H1 (cell line): ENCODE data around the gene ZNF536. TPM values are rescaled to one million over a fixed set of nuclear protein-coding genes. Genes with fewer than 3 reads are reported as not detected.
"Not testable (repeated sequence)": the region's sequence is repeated elsewhere in the genome, so short reads cannot be mapped to it uniquely, and the experiment has no call there.

Source experiments
- CTCF ChIA-PET: fragments of 300-600 bp; sonication (Branson Sonifier 250); formaldehyde crosslinking; loops from one replicate; lab custom pipeline; 2021; ENCODE audit not compliant: partially characterized antibody; lab: Charles Lee
- POLR2A ChIA-PET: fragments of 300-600 bp; sonication (Branson Sonifier 250); formaldehyde crosslinking; loops from one replicate; lab custom pipeline; 2021; ENCODE audit warnings: inconsistent platforms; ENCODE audit not compliant: partially characterized antibody; lab: Charles Lee
- DNase-seq, 2 experiments: peaks; one replicate each; pipeline versions ENCODE4 v3.0.0 to v3.0.0-alpha.2; 2010 to 2022; ENCODE audit warnings: low spot score in 2 of 2, low read depth in 1 of 2, mixed read lengths in 1 of 2
- FAIRE-seq: peaks from 2 replicates; lab custom pipeline; 2011; peaks lifted over from hg19 to GRCh38; lab: Jason Lieb, UNC
- H2AFZ ChIP-seq: 2 replicates; pipeline ENCODE4 v1.8.1; 2012; ENCODE audit warnings: low read length, inconsistent platforms
- H2AK5ac ChIP-seq: 2 replicates; pipeline ENCODE4 v1.6.1; 2013; ENCODE audit warnings: low read depth, low read length
- H2BK120ac ChIP-seq: replicated peaks from 2 replicates; pipeline ENCODE3; 2013; ENCODE audit warnings: low read depth, low read length, inconsistent platforms
- H2BK12ac ChIP-seq: 2 replicates; pipeline ENCODE4 v1.6.1; 2013; ENCODE audit warnings: low read depth, low read length
- H2BK15ac ChIP-seq: 2 replicates; pipeline ENCODE4 v1.6.1; 2013; ENCODE audit warnings: low read length
- H2BK20ac ChIP-seq: 2 replicates; pipeline ENCODE4 v1.6.1; 2013; ENCODE audit warnings: low read length
- H2BK5ac ChIP-seq: 2 replicates; pipeline ENCODE4 v1.6.1; 2013; ENCODE audit warnings: low read depth, low read length
- H3K14ac ChIP-seq: 2 replicates; pipeline ENCODE4 v1.6.1; 2013; ENCODE audit warnings: inconsistent platforms; ENCODE audit not compliant: insufficient read length
- H3K18ac ChIP-seq: 2 replicates; pipeline ENCODE4 v1.6.1; 2013; ENCODE audit warnings: low read length; ENCODE audit errors: extremely low read depth
- H3K23ac ChIP-seq: 2 replicates; pipeline ENCODE4 v1.6.1; 2013; ENCODE audit warnings: inconsistent platforms; ENCODE audit not compliant: insufficient read length
- H3K23me2 ChIP-seq: 2 replicates; pipeline ENCODE4 v1.6.1; 2013; ENCODE audit warnings: low read depth, low read length
- H3K27ac ChIP-seq: 2 replicates; pipeline ENCODE4 v1.6.1; 2011; ENCODE audit warnings: low read depth, low read length, inconsistent platforms
- H3K27me3 ChIP-seq, 4 experiments: replicated peaks in 1 of 4; 1 replicate in 1 of 4; 2 replicates in 3 of 4; pipeline versions ENCODE4 v1.6.1 to v1.8.1; 2011 to 2013; ENCODE audit warnings: low read length in 3 of 4, mild to moderate bottlenecking in 3 of 4, inconsistent platforms in 2 of 4, mixed read lengths in 2 of 4, moderate library complexity in 1 of 4; ENCODE audit not compliant: control insufficient read depth in 3 of 4, insufficient read depth in 3 of 4; ENCODE audit errors: extremely low read depth in 1 of 4
- H3K36me3 ChIP-seq, 4 experiments: 2 replicates each; pipeline versions ENCODE4 v1.6.1 to v1.8.1; 2011 to 2013; ENCODE audit warnings: mild to moderate bottlenecking in 4 of 4, low read length in 3 of 4, moderate library complexity in 2 of 4, control low read depth in 1 of 4, inconsistent platforms in 1 of 4; ENCODE audit not compliant: insufficient read depth in 4 of 4, control insufficient read depth in 2 of 4
- H3K4ac ChIP-seq: replicated peaks from 2 replicates; pipeline ENCODE3; 2013; ENCODE audit warnings: low read length, low read depth, mixed read lengths, inconsistent platforms; ENCODE audit not compliant: insufficient read length
- H3K4me1 ChIP-seq, 4 experiments: replicated peaks in 1 of 4; 1 replicate in 1 of 4; 2 replicates in 3 of 4; pipeline versions ENCODE4 v1.6.1 to v1.8.1; 2011 to 2013; ENCODE audit warnings: low read length in 3 of 4, inconsistent platforms in 2 of 4, mixed read lengths in 1 of 4; ENCODE audit not compliant: insufficient read depth in 4 of 4, control insufficient read depth in 3 of 4
- H3K4me2 ChIP-seq, 2 experiments: 2 replicates each; pipeline versions ENCODE4 v1.6.1 to v1.8.1; 2011 to 2013; ENCODE audit warnings: low read depth in 2 of 2, low read length in 2 of 2, control low read depth in 1 of 2, inconsistent platforms in 1 of 2, mild to moderate bottlenecking in 1 of 2; ENCODE audit not compliant: insufficient read depth in 1 of 2
- H3K4me3 ChIP-seq, 4 experiments: fragments of 200-600, 300-600 bp in 1 of 4; sonication (generic), shearing (Covaris generic), sonication (Bioruptor Twin) in 1 of 4; 2 replicates each; pipeline versions ENCODE4 v1.5.1 to v1.8.1; 2011 to 2016; ENCODE audit warnings: low read length in 4 of 4, low read depth in 3 of 4, control low read depth in 2 of 4, inconsistent platforms in 2 of 4, mild to moderate bottlenecking in 2 of 4, mixed read lengths in 1 of 4, moderate library complexity in 1 of 4; ENCODE audit not compliant: insufficient read depth in 2 of 4; ENCODE audit errors: extremely low read depth in 1 of 4
- H3K56ac ChIP-seq: replicated peaks from 2 replicates; pipeline ENCODE3; 2013; ENCODE audit warnings: low read depth, mild to moderate bottlenecking, mixed read lengths, low read length, inconsistent platforms; ENCODE audit not compliant: insufficient read length
- H3K79me1 ChIP-seq: 2 replicates; pipeline ENCODE4 v1.6.1; 2013; ENCODE audit warnings: low read depth, low read length, control low read depth
- H3K79me2 ChIP-seq, 2 experiments: 2 replicates each; pipeline versions ENCODE4 v1.6.1 to v1.8.1; 2012 to 2013; ENCODE audit warnings: low read length in 2 of 2, mild to moderate bottlenecking in 2 of 2, inconsistent platforms in 1 of 2; ENCODE audit not compliant: insufficient read depth in 2 of 2, control insufficient read depth in 1 of 2
- H3K9ac ChIP-seq, 4 experiments: replicated peaks in 1 of 4; 1 replicate in 1 of 4; 2 replicates in 3 of 4; pipeline versions ENCODE4 v1.6.1 to v1.8.1; 2011 to 2013; ENCODE audit warnings: low read depth in 3 of 4, low read length in 3 of 4, control low read depth in 2 of 4, mild to moderate bottlenecking in 2 of 4, moderate library complexity in 2 of 4, inconsistent platforms in 1 of 4; ENCODE audit errors: extremely low read depth in 1 of 4
- H3K9me3 ChIP-seq, 2 experiments: 2 replicates each; pipeline versions ENCODE4 v1.6.1 to v1.8.1; 2012 to 2013; ENCODE audit warnings: mild to moderate bottlenecking in 2 of 2, moderate library complexity in 2 of 2, control low read depth in 1 of 2, inconsistent platforms in 1 of 2, low read depth in 1 of 2, low read length in 1 of 2, mixed read lengths in 1 of 2; ENCODE audit not compliant: insufficient read depth in 2 of 2
- H4K20me1 ChIP-seq, 2 experiments: replicated peaks in 1 of 2; 2 replicates each; pipeline versions ENCODE3 to v1.8.1; 2011 to 2013; ENCODE audit warnings: inconsistent platforms in 2 of 2, low read length in 2 of 2, mild to moderate bottlenecking in 1 of 2; ENCODE audit not compliant: insufficient read depth in 2 of 2, control insufficient read depth in 1 of 2
- H4K5ac ChIP-seq: 2 replicates; pipeline ENCODE4 v1.6.1; 2013; ENCODE audit warnings: low read length, low read depth, mixed read lengths, inconsistent platforms; ENCODE audit not compliant: insufficient read length
- H4K8ac ChIP-seq: 2 replicates; pipeline ENCODE4 v1.8.0; 2013; ENCODE audit warnings: mild to moderate bottlenecking, moderate library complexity, low read length, inconsistent platforms; ENCODE audit not compliant: insufficient read depth; ENCODE audit errors: extremely low read depth
- H4K91ac ChIP-seq: replicated peaks from 2 replicates; pipeline ENCODE3; 2013; ENCODE audit warnings: low read length, mixed read lengths, inconsistent platforms; ENCODE audit not compliant: insufficient read length
- FOSL1 ChIP-seq: IDR thresholded peaks from 2 replicates; pipeline ENCODE4 v1.6.1; 2011; ENCODE audit warnings: mild to moderate bottlenecking, low read depth, low read length, moderate library complexity; ENCODE audit not compliant: insufficient read depth
- HDAC6 ChIP-seq: IDR thresholded peaks from one replicate; pipeline ENCODE4 v1.7.1; 2012; ENCODE audit warnings: low read depth, mild to moderate bottlenecking, inconsistent platforms, low read length, moderate library complexity
- JUND ChIP-seq: IDR thresholded peaks from 2 replicates; pipeline ENCODE4 v1.6.1; 2011; ENCODE audit warnings: mild to moderate bottlenecking, improper control_type of control experiment, low read length
- RNF2 ChIP-seq: fragments of 200-900, 300-1000 bp; sonication (generic); IDR thresholded peaks from 2 replicates; pipeline ENCODE4 v1.7.1; 2016; ENCODE audit warnings: borderline replicate concordance, low read depth, mild to moderate bottlenecking, antibody characterized with exemption, low read length; ENCODE audit not compliant: poor library complexity, severe bottlenecking; ENCODE audit errors: missing control alignments
- SP1 ChIP-seq: IDR thresholded peaks from 2 replicates; pipeline ENCODE4 v1.6.1; 2011; ENCODE audit warnings: low read depth, low read length
- TBP ChIP-seq: IDR thresholded peaks from 2 replicates; pipeline ENCODE4 v1.6.1; 2011; ENCODE audit warnings: low read depth, low read length, improper control_type of control experiment
- WGBS, 2 experiments: shearing (Covaris generic) in 1 of 2; methylation state at CpG; one replicate each; pipeline versions ENCODE4 v1.1.6 to v1.1.7; 2013 to 2015; ENCODE audit warnings: low lambda C conversion rate in 2 of 2, mixed read lengths in 2 of 2, inconsistent platforms in 1 of 2, low coverage in 1 of 2, missing lambda C conversion rate in 1 of 2; ENCODE audit not compliant: insufficient replicate concordance in 2 of 2, insufficient coverage in 1 of 2, insufficient read length in 1 of 2; ENCODE audit errors: extremely low coverage in 1 of 2, missing lambda C conversion rate in 1 of 2; 5-methylcytosine and 5-hydroxymethylcytosine counted together
- polyA plus RNA-seq, 7 experiments: library from polyadenylated mRNA; depleted of rRNA in 3 of 7; stranded (reverse) in 5 of 7; unstranded in 2 of 7; fragments of >200 nt in 5 of 7; fragments of 200-250 nt in 2 of 7; gene quantifications; 1 replicate in 5 of 7; 2 replicates in 1 of 7; 4 replicates in 1 of 7; pipeline versions ENCODE4 v1.2.1 to v1.2.3, GENCODE V29; 2011 to 2013; ENCODE audit warnings: missing spikeins in 2 of 7, mixed read lengths in 2 of 7
- total RNA-seq: library from RNA; stranded (reverse); fragmentation: NEBNext Ultra II Directional; extraction: Animal tissue kit (Norgen Biotek cat#: 25700); gene quantifications from 2 replicates; pipeline ENCODE4 v1.2.1, GENCODE V29; 2021
- TF ChIP-seq, protein P1 (sequence below): IDR thresholded peaks from 2 replicates; pipeline ENCODE4 v1.6.1; 2011; ENCODE audit warnings: low read length, improper control_type of control experiment

ZNF536 gene
- total and polyA plus RNA-seq, 2 of the 8 experiments (the other 6 are each of a cell fraction or from before 2014, with no cell fraction given): 0.09 to 0.11 TPM

DNA sequence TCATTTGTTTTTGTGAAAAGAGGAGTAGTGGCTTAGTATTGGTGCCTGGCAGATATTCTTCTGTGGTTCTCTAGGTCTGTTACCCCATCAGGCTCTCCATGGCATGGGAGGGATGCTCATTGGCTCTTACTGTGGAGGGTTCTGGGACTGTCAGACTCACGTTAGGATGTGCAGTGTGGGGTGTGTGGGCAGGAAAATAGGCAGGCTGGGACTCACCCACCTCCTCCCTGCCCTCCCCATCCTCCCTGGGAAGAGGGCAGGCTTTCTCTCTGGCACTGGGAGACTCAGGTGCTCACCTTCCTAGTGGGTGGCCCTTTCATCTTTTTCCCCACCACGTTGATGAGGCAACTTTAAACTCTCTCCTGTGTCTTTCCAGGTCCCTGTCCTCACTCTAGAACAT lies 44.2 kb downstream of the ZNF536 start (continued):
- TF ChIP-seq RNF2 (no peak), JUND (no peak), HDAC6 (no peak), SP1 (no peak), FOSL1 (no peak), TBP (no peak)
- TF ChIP-seq, protein P1, sequence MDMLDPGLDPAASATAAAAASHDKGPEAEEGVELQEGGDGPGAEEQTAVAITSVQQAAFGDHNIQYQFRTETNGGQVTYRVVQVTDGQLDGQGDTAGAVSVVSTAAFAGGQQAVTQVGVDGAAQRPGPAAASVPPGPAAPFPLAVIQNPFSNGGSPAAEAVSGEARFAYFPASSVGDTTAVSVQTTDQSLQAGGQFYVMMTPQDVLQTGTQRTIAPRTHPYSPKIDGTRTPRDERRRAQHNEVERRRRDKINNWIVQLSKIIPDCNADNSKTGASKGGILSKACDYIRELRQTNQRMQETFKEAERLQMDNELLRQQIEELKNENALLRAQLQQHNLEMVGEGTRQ: no peak

DNA sequence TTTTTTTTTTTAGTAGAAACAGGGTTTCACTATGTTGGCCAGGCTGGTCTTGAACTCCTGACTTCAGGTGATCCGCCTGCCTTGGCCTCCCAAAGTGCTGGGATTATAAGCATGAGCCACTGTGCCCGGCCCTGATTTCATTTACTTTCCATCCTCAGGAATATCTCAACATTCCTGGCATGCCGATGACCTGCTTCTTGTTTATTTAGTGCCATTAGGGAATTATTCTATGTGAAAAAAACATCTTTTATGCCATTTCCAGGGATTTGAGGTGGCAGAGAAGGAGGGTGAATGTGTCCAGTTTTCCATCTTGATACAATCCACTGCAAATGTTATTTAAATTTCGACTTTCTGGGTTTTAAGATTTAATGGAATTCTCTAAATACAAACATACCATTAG lies 45.0 kb downstream of the ZNF536 start:
- H4K20me1 ChIP-seq, H3K27me3 ChIP-seq, H3K27ac ChIP-seq, H2BK120ac ChIP-seq, H4K91ac ChIP-seq, H2BK5ac ChIP-seq, H2AK5ac ChIP-seq, H3K18ac ChIP-seq, H3K4ac ChIP-seq, H2BK12ac ChIP-seq, H3K4me2 ChIP-seq, H3K9me3 ChIP-seq, H3K79me1 ChIP-seq, H3K4me3 ChIP-seq, H2BK15ac ChIP-seq, H4K8ac ChIP-seq, H3K23ac ChIP-seq, H2BK20ac ChIP-seq, H3K36me3 ChIP-seq, H3K56ac ChIP-seq, H2AFZ ChIP-seq, H3K79me2 ChIP-seq, H3K23me2 ChIP-seq, H3K4me1 ChIP-seq, POLR2A ChIA-PET, DNase-seq, H4K5ac ChIP-seq, H3K14ac ChIP-seq, FAIRE-seq, H3K9ac ChIP-seq: not testable (repeated sequence)
- CTCF ChIA-PET: interaction anchor here (1.4 kb wide), 1 partner anchor 10 kb away, joined by 3 read pairs; no protein-coding TSS in a partner anchor
- 87% methylated on average over 4 of the region's 4 CpGs; no CpG with 5 or more reads in 1 of the 2 experiments for WGBS, 2 experiments
